ENCODE measurements around the gene PRKCH. TPM values are rescaled to one million over a fixed set of nuclear protein-coding genes. Genes with fewer than 3 reads are reported as not detected.

Gene PRKCH
- total and polyA plus RNA-seq, 10 of the 15 experiments (the other 5 are each of a cell fraction or from before 2014, with no cell fraction given) = 10.7 to 140 (median 33.2) TPM

DNA sequence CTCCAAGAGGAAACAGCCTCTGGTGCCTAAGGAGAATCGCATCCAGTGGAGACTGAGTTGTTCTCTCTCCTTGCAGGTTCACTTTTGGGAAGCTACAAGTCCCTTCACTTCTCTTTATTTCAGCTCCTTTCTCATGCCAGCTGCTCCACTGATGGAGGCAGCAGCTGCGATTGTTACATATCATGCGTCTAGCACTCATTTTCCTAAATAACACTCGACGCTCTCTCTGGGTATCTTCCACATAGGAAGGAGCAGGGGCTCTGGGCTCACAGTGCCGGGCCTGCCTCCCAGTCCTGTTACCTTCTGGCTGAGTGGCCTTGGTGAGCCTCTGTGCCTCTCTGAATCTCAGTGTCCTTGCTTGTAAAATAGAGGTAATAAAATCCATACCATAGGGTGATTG lies 211.4 kb downstream of the PRKCH start (continued):
- TF ChIP-seq, protein P1, sequence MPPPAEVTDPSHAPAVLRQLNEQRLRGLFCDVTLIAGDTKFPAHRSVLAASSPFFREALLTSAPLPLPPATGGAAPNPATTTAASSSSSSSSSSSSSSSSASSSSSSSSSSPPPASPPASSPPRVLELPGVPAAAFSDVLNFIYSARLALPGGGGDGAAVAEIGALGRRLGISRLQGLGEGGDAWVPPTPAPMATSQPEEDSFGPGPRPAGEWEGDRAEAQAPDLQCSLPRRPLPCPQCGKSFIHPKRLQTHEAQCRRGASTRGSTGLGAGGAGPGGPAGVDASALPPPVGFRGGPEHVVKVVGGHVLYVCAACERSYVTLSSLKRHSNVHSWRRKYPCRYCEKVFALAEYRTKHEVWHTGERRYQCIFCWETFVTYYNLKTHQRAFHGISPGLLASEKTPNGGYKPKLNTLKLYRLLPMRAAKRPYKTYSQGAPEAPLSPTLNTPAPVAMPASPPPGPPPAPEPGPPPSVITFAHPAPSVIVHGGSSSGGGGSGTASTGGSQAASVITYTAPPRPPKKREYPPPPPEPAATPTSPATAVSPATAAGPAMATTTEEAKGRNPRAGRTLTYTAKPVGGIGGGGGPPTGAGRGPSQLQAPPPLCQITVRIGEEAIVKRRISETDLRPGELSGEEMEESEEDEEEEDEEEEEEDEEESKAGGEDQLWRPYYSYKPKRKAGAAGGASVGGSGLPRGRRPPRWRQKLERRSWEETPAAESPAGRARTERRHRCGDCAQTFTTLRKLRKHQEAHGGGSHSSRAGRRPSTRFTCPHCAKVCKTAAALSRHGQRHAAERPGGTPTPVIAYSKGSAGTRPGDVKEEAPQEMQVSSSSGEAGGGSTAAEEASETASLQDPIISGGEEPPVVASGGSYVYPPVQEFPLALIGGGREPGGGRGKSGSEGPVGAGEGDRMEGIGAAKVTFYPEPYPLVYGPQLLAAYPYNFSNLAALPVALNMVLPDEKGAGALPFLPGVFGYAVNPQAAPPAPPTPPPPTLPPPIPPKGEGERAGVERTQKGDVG (CRISPR knock-in tag; IDR thresholded peaks at IDR 0.05) = no peak
- no peak for TF ChIP-seq STAT1 (conservative IDR thresholded peaks at IDR 0.05)
- TF ChIP-seq NBN (IDR thresholded peaks at IDR 0.05) = no peak
- TF ChIP-seq ZSCAN29 (IDR thresholded peaks at IDR 0.05) = no peak
- no peak for TF ChIP-seq MTA2 (IDR thresholded peaks at IDR 0.05; ENCODE audit: low read depth)
- TF ChIP-seq CEBPB (IDR thresholded peaks at IDR 0.05; ENCODE audit: borderline replicate concordance in 1 of 2, low read depth in 2 of 2, low read length in 2 of 2) = no peak

DNA sequence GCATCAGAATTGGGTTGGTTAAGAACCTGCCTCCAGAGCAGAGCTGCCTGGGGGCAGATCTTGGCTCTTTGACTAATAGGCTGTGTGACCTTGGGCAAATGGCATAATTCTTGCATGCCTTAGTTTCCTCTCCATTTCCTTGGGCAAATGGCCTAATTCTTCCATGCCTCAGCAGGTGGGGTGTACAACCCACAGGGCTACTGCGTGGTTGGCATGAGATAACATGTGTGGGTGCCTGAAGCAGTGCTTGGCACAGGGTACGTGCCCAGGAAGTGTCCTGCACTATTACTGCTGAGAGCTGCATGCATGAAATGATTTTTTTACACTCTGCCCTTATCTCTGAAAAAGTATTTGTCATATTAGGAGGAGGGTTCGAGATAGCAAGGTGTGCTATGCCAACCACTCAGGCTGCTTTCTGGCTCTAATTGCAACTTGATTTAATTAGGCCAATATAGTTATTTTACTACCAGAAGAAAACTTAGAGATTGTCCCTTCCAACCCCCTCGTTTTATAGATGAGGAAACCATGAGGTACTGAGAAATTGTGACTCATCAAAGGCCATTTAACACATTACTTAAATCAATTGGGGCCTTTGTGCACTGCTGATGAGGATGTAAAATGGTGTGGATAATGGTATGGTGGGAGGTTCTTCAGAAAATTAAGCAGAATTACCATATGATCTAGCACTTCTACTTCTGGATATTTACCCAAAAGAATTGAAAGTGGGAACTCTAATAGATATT lies 212.3 kb downstream of the PRKCH start:
- H3K4me2 ChIP-seq (ENCODE audit: control insufficient read depth, insufficient read depth) = no peak overlapping the region
- intact Hi-C loops (cut with micrococcal nuclease; ENCODE audit: unreplicated experiment) = no loop called here
- no peak for DNase-seq (ENCODE audit: low read depth, low spot score)

More for the DNA sequence above, 212.3 kb downstream of the PRKCH start:
- ChIA-PET CTCF (interaction anchor here (0.6 to 1.5 kb wide), 4 partner anchors 12 to 56 kb away, joined by 3 to 9 read pairs (median 4); no protein-coding TSS in a partner anchor), RAD21 (ENCODE audit: unreplicated experiment) (no interaction called here), POLR2A (interaction anchor here (0.6 to 1.0 kb wide), 3 partner anchors 20 to 395 kb away, joined by 4 to 6 read pairs (median 4); no protein-coding TSS in a partner anchor), SMC1A (ENCODE audit: uncharacterized antibody, unreplicated experiment) (interaction anchor here (1.0 to 2.7 kb wide), 4 partner anchors 12 to 18 kb away, joined by 4 to 9 read pairs (median 4); no protein-coding TSS in a partner anchor)
- H3K79me2 ChIP-seq (ENCODE audit: control insufficient read depth, insufficient read depth, low read length) = no peaks in the 10 kb centered on the region
- ATAC-seq (no peak), FAIRE-seq (no peak)
- no peak overlapping the region for H3K9ac ChIP-seq (ENCODE audit: control insufficient read depth, insufficient read depth, low read length)
- WGBS (ENCODE audit: insufficient coverage, insufficient replicate concordance, low lambda C conversion rate, missing lambda C conversion rate) = 62% methylated on average over 4 of the region's 4 CpGs
- no peak overlapping the region for H3K4me3 ChIP-seq
- H2AFZ ChIP-seq (ENCODE audit: control insufficient read depth, low read depth, low read length) = no peak overlapping the region
- in situ Hi-C loops (cut with MboI) = no loop called here
- no peaks in the 10 kb centered on the region for H4K20me1 ChIP-seq (ENCODE audit: control insufficient read depth, insufficient read depth)
- H3K36me3 ChIP-seq (ENCODE audit: control insufficient read depth in 2 of 2, insufficient read depth in 2 of 2, low read length in 1 of 2) = peaks cover 23 to 31% of the 10 kb centered on the region in 2 experiments
- H3K9me3 ChIP-seq (replicated peaks; ENCODE audit: control insufficient read depth, insufficient read depth, low read length) = no peaks in the 10 kb centered on the region; the same call in 2 of the 3 replicates
- no peak overlapping the region for H3K27ac ChIP-seq (ENCODE audit: control insufficient read depth, insufficient read depth)
- no TSS peak for BruUV-seq (replicated peaks)
- TF ChIP-seq HDAC6 (IDR thresholded peaks at IDR 0.05; ENCODE audit: unreplicated experiment) (no peak), KLF5 (IDR thresholded peaks at IDR 0.05; ENCODE audit: partially characterized antibody) (no peak), ATF7 (IDR thresholded peaks at IDR 0.05; ENCODE audit: low read depth) (no peak)
- TF ChIP-seq, protein P2, sequence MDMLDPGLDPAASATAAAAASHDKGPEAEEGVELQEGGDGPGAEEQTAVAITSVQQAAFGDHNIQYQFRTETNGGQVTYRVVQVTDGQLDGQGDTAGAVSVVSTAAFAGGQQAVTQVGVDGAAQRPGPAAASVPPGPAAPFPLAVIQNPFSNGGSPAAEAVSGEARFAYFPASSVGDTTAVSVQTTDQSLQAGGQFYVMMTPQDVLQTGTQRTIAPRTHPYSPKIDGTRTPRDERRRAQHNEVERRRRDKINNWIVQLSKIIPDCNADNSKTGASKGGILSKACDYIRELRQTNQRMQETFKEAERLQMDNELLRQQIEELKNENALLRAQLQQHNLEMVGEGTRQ (IDR thresholded peaks at IDR 0.05; ENCODE audit: borderline replicate concordance, low read depth, low read length) = no peak
- TF ChIP-seq, protein P3, sequence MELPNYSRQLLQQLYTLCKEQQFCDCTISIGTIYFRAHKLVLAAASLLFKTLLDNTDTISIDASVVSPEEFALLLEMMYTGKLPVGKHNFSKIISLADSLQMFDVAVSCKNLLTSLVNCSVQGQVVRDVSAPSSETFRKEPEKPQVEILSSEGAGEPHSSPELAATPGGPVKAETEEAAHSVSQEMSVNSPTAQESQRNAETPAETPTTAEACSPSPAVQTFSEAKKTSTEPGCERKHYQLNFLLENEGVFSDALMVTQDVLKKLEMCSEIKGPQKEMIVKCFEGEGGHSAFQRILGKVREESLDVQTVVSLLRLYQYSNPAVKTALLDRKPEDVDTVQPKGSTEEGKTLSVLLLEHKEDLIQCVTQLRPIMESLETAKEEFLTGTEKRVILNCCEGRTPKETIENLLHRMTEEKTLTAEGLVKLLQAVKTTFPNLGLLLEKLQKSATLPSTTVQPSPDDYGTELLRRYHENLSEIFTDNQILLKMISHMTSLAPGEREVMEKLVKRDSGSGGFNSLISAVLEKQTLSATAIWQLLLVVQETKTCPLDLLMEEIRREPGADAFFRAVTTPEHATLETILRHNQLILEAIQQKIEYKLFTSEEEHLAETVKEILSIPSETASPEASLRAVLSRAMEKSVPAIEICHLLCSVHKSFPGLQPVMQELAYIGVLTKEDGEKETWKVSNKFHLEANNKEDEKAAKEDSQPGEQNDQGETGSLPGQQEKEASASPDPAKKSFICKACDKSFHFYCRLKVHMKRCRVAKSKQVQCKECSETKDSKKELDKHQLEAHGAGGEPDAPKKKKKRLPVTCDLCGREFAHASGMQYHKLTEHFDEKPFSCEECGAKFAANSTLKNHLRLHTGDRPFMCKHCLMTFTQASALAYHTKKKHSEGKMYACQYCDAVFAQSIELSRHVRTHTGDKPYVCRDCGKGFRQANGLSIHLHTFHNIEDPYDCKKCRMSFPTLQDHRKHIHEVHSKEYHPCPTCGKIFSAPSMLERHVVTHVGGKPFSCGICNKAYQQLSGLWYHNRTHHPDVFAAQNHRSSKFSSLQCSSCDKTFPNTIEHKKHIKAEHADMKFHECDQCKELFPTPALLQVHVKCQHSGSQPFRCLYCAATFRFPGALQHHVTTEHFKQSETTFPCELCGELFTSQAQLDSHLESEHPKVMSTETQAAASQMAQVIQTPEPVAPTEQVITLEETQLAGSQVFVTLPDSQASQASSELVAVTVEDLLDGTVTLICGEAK (IDR thresholded peaks at IDR 0.05; ENCODE audit: borderline replicate concordance) = no peak
- TF ChIP-seq, protein P4, sequence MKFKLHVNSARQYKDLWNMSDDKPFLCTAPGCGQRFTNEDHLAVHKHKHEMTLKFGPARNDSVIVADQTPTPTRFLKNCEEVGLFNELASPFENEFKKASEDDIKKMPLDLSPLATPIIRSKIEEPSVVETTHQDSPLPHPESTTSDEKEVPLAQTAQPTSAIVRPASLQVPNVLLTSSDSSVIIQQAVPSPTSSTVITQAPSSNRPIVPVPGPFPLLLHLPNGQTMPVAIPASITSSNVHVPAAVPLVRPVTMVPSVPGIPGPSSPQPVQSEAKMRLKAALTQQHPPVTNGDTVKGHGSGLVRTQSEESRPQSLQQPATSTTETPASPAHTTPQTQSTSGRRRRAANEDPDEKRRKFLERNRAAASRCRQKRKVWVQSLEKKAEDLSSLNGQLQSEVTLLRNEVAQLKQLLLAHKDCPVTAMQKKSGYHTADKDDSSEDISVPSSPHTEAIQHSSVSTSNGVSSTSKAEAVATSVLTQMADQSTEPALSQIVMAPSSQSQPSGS (IDR thresholded peaks at IDR 0.05; ENCODE audit: low read length) = no peak
- no peaks in the 10 kb centered on the region for H3K27me3 ChIP-seq (replicated peaks in 1 of 2; ENCODE audit: control insufficient read depth in 2 of 2, insufficient read depth in 2 of 2, low read length in 1 of 2)
- H3K4me1 ChIP-seq (ENCODE audit: control insufficient read depth, insufficient read depth, low read length) = no peaks in the 10 kb centered on the region

All from GM12878 (cell line).